Endothelial cell of umbilical vein (primary cell): ENCODE results near the gene NUB1.

Experiments
- CTCF ChIP-seq, 2 donors: IDR thresholded peaks; 1 replicate in 1 of 2; 2 replicates in 1 of 2; pipeline ENCODE4 v1.5.1; 2011; ENCODE audit warnings: low read length in 2 of 2, mild to moderate bottlenecking in 2 of 2, moderate library complexity in 2 of 2, control low read depth in 1 of 2, inconsistent platforms in 1 of 2, low read depth in 1 of 2; ENCODE audit not compliant: insufficient read depth in 1 of 2; ENCODE audit errors: extremely low read depth in 1 of 2
- POLR2AphosphoS5 ChIP-seq: IDR thresholded peaks from 2 replicates; pipeline ENCODE4 v1.6.1; 2012; ENCODE audit warnings: low read depth, mild to moderate bottlenecking, control low read depth, low read length, moderate library complexity; ENCODE audit not compliant: insufficient read depth

- TF ChIP-seq CTCF (IDR thresholded peaks at IDR 0.05; ENCODE audit: extremely low read depth in 1 of 2, insufficient read depth in 1 of 2, low read depth in 1 of 2, low read length in 2 of 2) (no peak), POLR2AphosphoS5 (no peak)
Measured at GRCh38 chr7:151321341-151321740, 20.3 kb upstream of the NUB1 start.
